Body of pancreas (tissue), 4 donors: ENCODE results near the gene SENP3. TPM values are rescaled to one million over a fixed set of nuclear protein-coding genes. Genes with fewer than 3 reads are reported as not detected.

Source experiments
- ATAC-seq: fragments of 150-250 bp; one replicate; pipeline ENCODE4 v1.9.1; 2016
- DNase-seq, 4 donors: peaks; one replicate each; pipeline ENCODE4 v3.0.0-alpha.2; 2019
- H3K27ac ChIP-seq, 4 donors: fragments of 200-600 bp; sonication (generic); 1 replicate in 3 of 4; 2 replicates in 1 of 4; pipeline versions ENCODE4 v1.5.1 to v1.6.1; 2016 to 2019; ENCODE audit warnings: mild to moderate bottlenecking in 1 of 4, mixed read lengths in 1 of 4, moderate library complexity in 1 of 4
- H3K27me3 ChIP-seq, 2 donors: fragments of 200-600 bp; sonication (generic); one replicate each; pipeline ENCODE4 v1.6.0; 2016; ENCODE audit warnings: mild to moderate bottlenecking in 1 of 2
- H3K36me3 ChIP-seq, 2 donors: fragments of 200-600 bp; sonication (generic); replicated peaks in 1 of 2; 2 replicates each; pipeline ENCODE4 v1.5.1; 2016; ENCODE audit warnings: low read depth in 2 of 2; ENCODE audit not compliant: insufficient read depth in 1 of 2
- H3K4me1 ChIP-seq: fragments of 200-600 bp; sonication (generic); one replicate; pipeline ENCODE4 v1.6.0; 2016
- H3K4me3 ChIP-seq, 2 donors: fragments of 200-600 bp; sonication (generic); 1 replicate in 1 of 2; 2 replicates in 1 of 2; pipeline ENCODE4 v1.5.1; 2016 to 2019
- H3K9me3 ChIP-seq, 3 donors: fragments of 200-600 bp; sonication (generic); 1 replicate in 2 of 3; 2 replicates in 1 of 3; pipeline ENCODE4 v1.5.1; 2016
- POLR2A ChIP-seq, 3 donors: fragments of 450-650 bp; IDR thresholded peaks; one replicate each; pipeline ENCODE4 v1.6.1; 2016; ENCODE audit warnings: antibody characterized with exemption in 3 of 3, mild to moderate bottlenecking in 2 of 3
- WGBS, 2 donors: methylation state at CpG; one replicate each; pipeline ENCODE4 v1.1.5; 2017; 5-methylcytosine and 5-hydroxymethylcytosine counted together
- intact Hi-C: fragments of 100-400 bp; cut with DNase I; formaldehyde crosslinking; loops from one replicate; pipeline ENCODE4 v1.15.1; 2023
- total RNA-seq, 2 donors: library from RNA; depleted of rRNA; stranded (reverse); fragments of >200 nt; gene quantifications; one replicate each; pipeline ENCODE4 v1.1.0, GENCODE V29; 2016
- TF ChIP-seq, protein P1 (sequence below), 7 experiments: fragments of 450-650 bp in 4 of 7; fragments of 200-600 bp in 3 of 7; sonication (generic) in 3 of 7; IDR thresholded peaks; one replicate each; pipeline ENCODE4 v1.5.1; 2016 to 2019; ENCODE audit warnings: antibody characterized with exemption in 7 of 7

Gene SENP3
- total RNA-seq, 2 donors from 2014 or later, result 25.7 to 28.0 TPM

DNA sequence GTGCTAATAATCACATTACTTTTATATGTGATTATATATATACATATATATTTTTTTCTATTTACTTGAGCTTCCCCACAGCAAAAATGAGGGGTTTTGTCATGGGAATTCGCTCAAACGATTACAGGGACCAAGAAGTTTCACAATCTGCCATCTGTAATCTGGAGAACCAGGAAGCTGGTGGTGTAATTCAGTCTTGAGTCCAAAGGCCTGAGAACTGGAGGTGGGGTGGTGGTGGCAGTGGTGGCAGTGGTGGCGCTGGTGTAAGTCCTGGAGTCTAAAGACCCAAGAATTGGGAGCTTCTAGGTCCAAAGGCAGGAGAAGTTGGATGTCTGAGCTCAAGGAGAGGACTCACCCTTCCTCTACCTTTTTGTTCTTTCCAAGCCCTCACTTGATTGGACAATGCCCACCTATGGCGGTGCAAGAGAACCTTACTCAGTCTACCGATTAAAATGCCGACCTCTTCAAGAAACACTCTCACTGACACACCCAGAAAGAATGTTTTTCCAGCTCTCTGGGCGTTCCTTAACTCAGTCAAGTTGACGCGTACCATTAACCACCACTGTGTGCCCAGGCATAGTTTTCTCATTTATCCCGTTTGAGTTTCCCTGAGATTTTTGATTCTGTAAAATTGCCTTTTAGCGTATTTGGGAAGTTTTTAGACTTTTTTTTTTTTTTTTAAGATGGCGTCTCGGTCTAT is 45.7 kb upstream of the SENP3 start:
- H3K27me3 ChIP-seq, result no peaks in the 10 kb centered on the region
- no peaks in the 10 kb centered on the region for H3K4me1 ChIP-seq
- ATAC-seq, result no peak
- H3K9me3 ChIP-seq, result no peaks in the 10 kb centered on the region
- no peak overlapping the region for H3K27ac ChIP-seq
- intact Hi-C loops, result no loop called here
- no peak overlapping the region for H3K4me3 ChIP-seq
- peaks cover 22 to 23% of the 10 kb centered on the region in 2 donors for H3K36me3 ChIP-seq
- WGBS, 2 donors, result 89 to 90% methylated on average over 13 of the region's 13 CpGs
- peak in 1 of 4 donors; percentile 25 for DNase-seq
- TF ChIP-seq POLR2A (IDR thresholded peaks at IDR 0.05), result no peak
- TF ChIP-seq, protein P1, sequence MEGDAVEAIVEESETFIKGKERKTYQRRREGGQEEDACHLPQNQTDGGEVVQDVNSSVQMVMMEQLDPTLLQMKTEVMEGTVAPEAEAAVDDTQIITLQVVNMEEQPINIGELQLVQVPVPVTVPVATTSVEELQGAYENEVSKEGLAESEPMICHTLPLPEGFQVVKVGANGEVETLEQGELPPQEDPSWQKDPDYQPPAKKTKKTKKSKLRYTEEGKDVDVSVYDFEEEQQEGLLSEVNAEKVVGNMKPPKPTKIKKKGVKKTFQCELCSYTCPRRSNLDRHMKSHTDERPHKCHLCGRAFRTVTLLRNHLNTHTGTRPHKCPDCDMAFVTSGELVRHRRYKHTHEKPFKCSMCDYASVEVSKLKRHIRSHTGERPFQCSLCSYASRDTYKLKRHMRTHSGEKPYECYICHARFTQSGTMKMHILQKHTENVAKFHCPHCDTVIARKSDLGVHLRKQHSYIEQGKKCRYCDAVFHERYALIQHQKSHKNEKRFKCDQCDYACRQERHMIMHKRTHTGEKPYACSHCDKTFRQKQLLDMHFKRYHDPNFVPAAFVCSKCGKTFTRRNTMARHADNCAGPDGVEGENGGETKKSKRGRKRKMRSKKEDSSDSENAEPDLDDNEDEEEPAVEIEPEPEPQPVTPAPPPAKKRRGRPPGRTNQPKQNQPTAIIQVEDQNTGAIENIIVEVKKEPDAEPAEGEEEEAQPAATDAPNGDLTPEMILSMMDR (IDR thresholded peaks at IDR 0.05), result no peak

DNA sequence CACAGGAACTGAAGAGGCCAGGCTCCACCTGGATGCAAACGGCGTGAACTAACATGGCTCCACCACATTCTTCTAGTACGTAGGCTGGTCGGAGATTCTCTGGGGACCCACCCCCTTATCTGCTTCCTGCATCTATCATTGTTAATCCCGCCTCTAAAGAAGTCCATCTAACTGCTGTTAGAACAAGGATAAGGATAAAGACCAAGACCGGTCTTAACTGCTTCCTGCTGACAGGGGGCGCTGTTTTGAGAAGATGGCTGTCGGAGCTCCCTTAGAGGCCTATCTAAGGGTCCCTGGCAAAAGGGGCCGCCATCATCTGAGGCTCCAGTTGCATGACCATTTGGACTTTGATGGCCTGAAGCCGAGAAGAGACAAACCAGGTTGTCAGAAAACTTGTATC is 38.7 kb upstream of the SENP3 start:
- DNase-seq (peak in 2 of 4 donors; percentile 22 to 29), ATAC-seq (no peak)
- no peaks in the 10 kb centered on the region for H3K9me3 ChIP-seq
- H3K4me3 ChIP-seq, result no peak overlapping the region
- H3K27ac ChIP-seq, result no peak overlapping the region
- intact Hi-C loops, result no loop called here
- H3K27me3 ChIP-seq, result no peaks in the 10 kb centered on the region
- TF ChIP-seq, protein P1 (IDR thresholded peaks at IDR 0.05), result peak in 6 of 7 experiments; percentile 19 to 39 (median 30)
- TF ChIP-seq POLR2A (IDR thresholded peaks at IDR 0.05), result no peak
- H3K36me3 ChIP-seq, result no peaks in the 10 kb centered on the region
- no peaks in the 10 kb centered on the region for H3K4me1 ChIP-seq
- WGBS, 2 donors, result 36 to 43% methylated on average over 10 of the region's 10 CpGs

DNA sequence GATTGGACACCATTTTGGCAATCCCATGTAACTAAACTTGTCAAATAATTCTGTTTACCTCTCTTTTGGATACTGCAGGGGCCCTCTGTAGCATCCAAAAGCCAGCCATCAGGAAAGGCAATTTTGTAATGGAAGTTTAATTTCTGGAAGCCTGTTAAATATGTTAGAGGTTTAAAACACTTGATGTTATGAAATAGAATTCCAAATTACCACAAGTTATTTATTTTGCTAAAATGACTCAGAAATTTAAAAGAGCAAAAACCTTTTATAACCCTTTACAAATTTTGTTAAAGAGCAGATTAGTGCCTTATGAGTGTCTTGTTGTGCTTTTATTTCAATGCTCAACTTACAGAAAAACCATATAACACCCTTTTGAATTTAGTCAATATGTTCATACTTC is 32.9 kb upstream of the SENP3 start:
- peaks cover 7% of the 10 kb centered on the region for H3K4me1 ChIP-seq
- ATAC-seq, result no peak
- no peak overlapping the region for H3K4me3 ChIP-seq
- no peak for DNase-seq
- intact Hi-C loops, result no loop called here
- peaks cover 0 to 8% (median 0%) of the 10 kb centered on the region in 3 donors for H3K9me3 ChIP-seq
- H3K27ac ChIP-seq, result no peak overlapping the region
- no peaks in the 10 kb centered on the region for H3K36me3 ChIP-seq
- no peak for TF ChIP-seq POLR2A (IDR thresholded peaks at IDR 0.05)
- TF ChIP-seq, protein P1 (IDR thresholded peaks at IDR 0.05), result no peak
- no peaks in the 10 kb centered on the region for H3K27me3 ChIP-seq

DNA sequence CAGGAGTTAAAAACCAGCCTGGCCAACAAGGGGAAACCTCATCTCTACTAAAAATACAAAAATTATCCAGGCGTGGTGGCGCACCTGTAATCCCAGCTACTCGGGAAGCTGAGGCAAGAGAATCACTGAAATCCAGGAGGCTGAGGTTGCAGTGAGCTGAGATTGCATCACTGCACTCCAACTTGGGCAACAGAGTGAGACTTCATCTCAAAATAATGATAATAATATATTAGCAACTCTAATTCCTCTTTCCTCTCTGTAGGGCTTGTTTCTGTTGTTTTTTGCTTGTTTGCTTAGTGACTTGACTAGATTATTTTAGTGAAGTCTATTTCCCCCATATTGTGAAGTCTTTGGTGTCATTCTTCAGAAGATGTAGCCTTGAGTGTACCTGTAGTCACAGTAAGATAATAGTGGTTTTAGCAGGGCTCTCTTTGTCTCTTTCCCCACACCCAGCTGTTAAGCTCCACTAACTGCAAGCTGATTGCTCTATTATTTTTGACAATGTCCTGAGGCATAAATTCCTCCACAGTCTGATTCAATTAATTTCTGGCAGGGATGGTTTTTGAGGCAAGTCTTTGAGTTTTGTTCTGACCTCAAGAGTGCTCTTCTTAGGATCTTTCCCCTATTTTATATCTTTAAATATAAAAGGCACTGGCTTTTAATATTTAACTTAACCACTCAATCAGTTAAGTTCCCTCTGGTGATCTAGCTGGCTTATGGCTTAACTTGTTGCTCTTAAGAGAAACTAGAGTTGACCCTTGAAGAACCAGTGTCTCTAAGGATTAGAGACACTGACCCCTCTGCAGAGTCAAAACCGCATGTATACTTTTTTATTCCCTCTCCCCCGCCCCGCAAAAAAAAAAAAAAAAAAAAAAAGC is 31.5 kb upstream of the SENP3 start:
- DNase-seq (no peak), ATAC-seq (no peak)
- Histone ChIP-seq H3K27me3 (no peaks in the 10 kb centered on the region), H3K27ac (no peak overlapping the region), H3K36me3 (no peaks in the 10 kb centered on the region), H3K9me3 (peaks cover 0 to 8% (median 0%) of the 10 kb centered on the region in 3 donors), H3K4me3 (no peak overlapping the region), H3K4me1 (peaks cover 7% of the 10 kb centered on the region)
- TF ChIP-seq, protein P1 (IDR thresholded peaks at IDR 0.05), result no peak
- no peak for TF ChIP-seq POLR2A (IDR thresholded peaks at IDR 0.05)
- intact Hi-C loops, result no loop called here
- 87 to 88% methylated on average over 5 to 6 of the region's 6 CpGs for WGBS, 2 donors
